Measurements from ENCODE around the gene MTRR.

The MTRR gene

GRCh38 chr5:7857926-7858632, 10.9 kb upstream of the MTRR start:
- DNase-seq: no peak

- no peak for DNase-seq
Measured at GRCh38 chr5:7866196-7866595, 2.8 kb upstream of the MTRR start.

- DNase-seq: no peak
Measured at GRCh38 chr5:7867260-7867659, 1.7 kb upstream of the MTRR start.

- DNase-seq: no peak
Measured at GRCh38 chr5:7868427-7868772, 548 bp upstream of the MTRR start.

GRCh38 chr5:7869474-7870136, 657 bp downstream of the MTRR start:
- DNase-seq: no peak

- no peak for DNase-seq
Measured at GRCh38 chr5:7871653-7872052, 2.7 kb downstream of the MTRR start.

- no peak for DNase-seq
Measured at GRCh38 chr5:7872517-7873130, 3.7 kb downstream of the MTRR start.

GRCh38 chr5:7873216-7873615, 4.3 kb downstream of the MTRR start:
- no peak for DNase-seq

GRCh38 chr5:7874639-7875038, 5.7 kb downstream of the MTRR start:
- DNase-seq: no peak

- DNase-seq: no peak
Measured at GRCh38 chr5:7875151-7875550, 6.2 kb downstream of the MTRR start.

- no peak for DNase-seq
Measured at GRCh38 chr5:7876867-7877266, 7.9 kb downstream of the MTRR start.

GRCh38 chr5:7877851-7878250, 8.9 kb downstream of the MTRR start:
- DNase-seq: no peak

- DNase-seq: no peak
Measured at GRCh38 chr5:7878381-7878873, 9.5 kb downstream of the MTRR start.

GRCh38 chr5:7881091-7881490, 12.1 kb downstream of the MTRR start:
- no peak for DNase-seq

- no peak for DNase-seq
Measured at GRCh38 chr5:7881816-7882215, 12.9 kb downstream of the MTRR start.

- no peak for DNase-seq
Measured at GRCh38 chr5:7882926-7883325, 14.0 kb downstream of the MTRR start.

GRCh38 chr5:7884491-7885267, 15.7 kb downstream of the MTRR start:
- DNase-seq: no peak

GRCh38 chr5:7886849-7887475, 18.0 kb downstream of the MTRR start:
- no peak for DNase-seq

- DNase-seq: no peak
Measured at GRCh38 chr5:7888901-7889300, 20.0 kb downstream of the MTRR start.

- DNase-seq: no peak
Measured at GRCh38 chr5:7894439-7894838, 25.5 kb downstream of the MTRR start.

GRCh38 chr5:7894860-7895259, 25.9 kb downstream of the MTRR start:
- no peak for DNase-seq

GRCh38 chr5:7897014-7897600, 28.2 kb downstream of the MTRR start:
- DNase-seq: no peak

- no peak for DNase-seq
Measured at GRCh38 chr5:7902201-7902600, 33.3 kb downstream of the MTRR start.
